NCI-H128 (cell line): ENCODE data around the gene WNK2.
"Not testable (repeated sequence)": the region's sequence is repeated elsewhere in the genome, so short reads cannot be mapped to it uniquely, and the experiment has no call there.

Experiments used
- DNase-seq: peaks from one replicate; lab custom pipeline; 2025; ENCODE audit not compliant: unreplicated experiment; lab: John Stamatoyannopoulos, UW

WNK2 gene

GRCh38 chr9:93235300-93235960 is 51.5 kb downstream of the WNK2 start:
- DNase-seq, result no peak

GRCh38 chr9:93236541-93237206 is 52.7 kb downstream of the WNK2 start:
- no peak for DNase-seq

- DNase-seq, result no peak
These were observed 53.6 kb downstream of the WNK2 start for GRCh38 chr9:93237540-93237939.

- no peak for DNase-seq
These were observed 55.3 kb downstream of the WNK2 start for GRCh38 chr9:93238953-93239925.

- no peak for DNase-seq
These were observed 57.0 kb downstream of the WNK2 start for GRCh38 chr9:93240891-93241334.

- no peak for DNase-seq
These were observed 59.2 kb downstream of the WNK2 start for GRCh38 chr9:93243112-93243511.

- DNase-seq, result no peak
These were observed 60.2 kb downstream of the WNK2 start for GRCh38 chr9:93244101-93244500.

GRCh38 chr9:93244510-93245436 is 60.8 kb downstream of the WNK2 start:
- no peak for DNase-seq

- no peak for DNase-seq
These were observed 61.6 kb downstream of the WNK2 start for GRCh38 chr9:93245437-93245970.

GRCh38 chr9:93246111-93246510 is 62.2 kb downstream of the WNK2 start:
- no peak for DNase-seq

GRCh38 chr9:93246526-93246925 is 62.6 kb downstream of the WNK2 start:
- DNase-seq, result no peak

- DNase-seq, result no peak
These were observed 63.3 kb downstream of the WNK2 start for GRCh38 chr9:93247099-93247865.

GRCh38 chr9:93247892-93248291 is 64.0 kb downstream of the WNK2 start:
- DNase-seq, result no peak

- DNase-seq, result no peak
These were observed 64.6 kb downstream of the WNK2 start for GRCh38 chr9:93248386-93249040.

GRCh38 chr9:93250185-93250584 is 66.2 kb downstream of the WNK2 start:
- no peak for DNase-seq

GRCh38 chr9:93251309-93251708 is 67.4 kb downstream of the WNK2 start:
- not testable (repeated sequence) for DNase-seq

GRCh38 chr9:93252116-93252780 is 68.3 kb downstream of the WNK2 start:
- no peak for DNase-seq

GRCh38 chr9:93252781-93253530 is 69.0 kb downstream of the WNK2 start:
- no peak for DNase-seq
